Large intestine (tissue), 12 donors: ENCODE results near the gene IPO4. TPM values are rescaled to one million over a fixed set of nuclear protein-coding genes. Genes with fewer than 3 reads are reported as not detected.

Experiments used
- DNase-seq, 2 donors: peaks; one replicate each; pipeline versions ENCODE4 v3.0.0 to v3.0.0-alpha.2; 2013
- H3K27ac ChIP-seq: one replicate; pipeline ENCODE4 v1.5.1; 2013; ENCODE audit warnings: low read length
- H3K27me3 ChIP-seq: 2 replicates; pipeline ENCODE4 v1.6.1; 2013; ENCODE audit warnings: low read length; ENCODE audit not compliant: control insufficient read depth, insufficient read depth
- H3K36me3 ChIP-seq: 2 replicates; pipeline ENCODE4 v1.6.1; 2013; ENCODE audit warnings: low read length; ENCODE audit not compliant: control insufficient read depth, insufficient read depth
- H3K4me1 ChIP-seq: one replicate; pipeline ENCODE4 v1.6.1; 2013; ENCODE audit warnings: low read length; ENCODE audit not compliant: control insufficient read depth, insufficient read depth
- H3K4me3 ChIP-seq: one replicate; pipeline ENCODE4 v1.5.1; 2013; ENCODE audit warnings: low read length
- H3K9me3 ChIP-seq: one replicate; pipeline ENCODE4 v1.6.1; 2013; ENCODE audit warnings: mild to moderate bottlenecking, low read depth, low read length, moderate library complexity; ENCODE audit not compliant: control insufficient read depth
- WGBS: methylation state at CpG from one replicate; pipeline ENCODE4 v1.1.5; 2013; ENCODE audit warnings: low lambda C conversion rate; ENCODE audit not compliant: insufficient coverage; 5-methylcytosine and 5-hydroxymethylcytosine counted together
- long read RNA-seq, 11 donors: transcript quantifications; one replicate each; lab custom pipeline, GENCODE V29; 2026
- polyA plus RNA-seq: library from polyadenylated mRNA; unstranded; fragments of 120-200 nt; gene quantifications from one replicate; pipeline ENCODE4 v1.2.1, GENCODE V29; 2013

IPO4 gene
- 22.5 TPM for polyA plus RNA-seq
- long read RNA-seq, donor 1, partial matches to known transcripts, result 0 of 2 reads
- long read RNA-seq, donor 1, other reads (novel, unspliced or antisense), result 0 of 2 reads
- long read RNA-seq, donor 2, partial matches to known transcripts, result 0 of 5 reads
- long read RNA-seq, donor 2, other reads (novel, unspliced or antisense), result 0 of 5 reads
- long read RNA-seq, donor 3, result 0 reads
- long read RNA-seq, donor 4, result 0 reads
- long read RNA-seq, donor 5, partial matches to known transcripts, result 20 of 29 reads
- long read RNA-seq, donor 5, other reads (novel, unspliced or antisense), result 6 of 29 reads
- long read RNA-seq, donor 6, partial matches to known transcripts, result 185 of 210 reads
- long read RNA-seq, donor 6, other reads (novel, unspliced or antisense), result 23 of 210 reads
- long read RNA-seq, donor 7, partial matches to known transcripts, result 0 of 2 reads
- long read RNA-seq, donor 7, other reads (novel, unspliced or antisense), result 0 of 2 reads
- long read RNA-seq, donor 8, transcript IPO4-201 (30 exons, 3,646 nt), result major isoform, 5 of 7 reads
- long read RNA-seq, donor 8, partial matches to known transcripts, result 0 of 7 reads
- long read RNA-seq, donor 8, other reads (novel, unspliced or antisense), result 0 of 7 reads
- long read RNA-seq, donor 9, partial matches to known transcripts, result 72 of 95 reads
- long read RNA-seq, donor 9, other reads (novel, unspliced or antisense), result 22 of 95 reads
- long read RNA-seq, donor 10, partial matches to known transcripts, result 0 of 2 reads
- long read RNA-seq, donor 10, other reads (novel, unspliced or antisense), result 0 of 2 reads
- long read RNA-seq, donor 11, partial matches to known transcripts, result 95 of 109 reads
- long read RNA-seq, donor 11, other reads (novel, unspliced or antisense), result 14 of 109 reads

GRCh38 chr14:24188251-24189058 is at the start of gene IPO4:
IPO4 (minus strand) TSS chr14:24188816; CDS start chr14:24188787, 29 bp downstream.
- Histone ChIP-seq H3K27me3 (no peaks in the 10 kb centered on the region), H3K4me3 (peak within 1 kb of the TSS; percentile 83), H3K4me1 (peaks cover 9% of the 10 kb centered on the region), H3K9me3 (peaks cover 3% of the 10 kb centered on the region), H3K27ac (peak within 1 kb of the TSS; percentile 76), H3K36me3 (peaks cover 69% of the 10 kb centered on the region)
- WGBS, result no CpG with 5 or more reads among the region's 65 CpGs
- DNase-seq, result peak; percentile 96

- Histone ChIP-seq H3K4me1 (peaks cover 21% of the 10 kb centered on the region), H3K27ac (no peak overlapping the region)
- 100% methylated on average over 1 of the region's 5 CpGs for WGBS
Observed at GRCh38 chr14:24238123-24238522, 49.5 kb upstream of the IPO4 start.

GRCh38 chr14:24237463-24237955 is 48.9 kb upstream of the IPO4 start:
- no peak overlapping the region for H3K4me3 ChIP-seq
- WGBS, result no CpG with 5 or more reads among the region's 2 CpGs
- peaks cover 21% of the 10 kb centered on the region for H3K4me1 ChIP-seq
- no peak for DNase-seq
- H3K9me3 ChIP-seq, result no peaks in the 10 kb centered on the region
- H3K27me3 ChIP-seq, result no peaks in the 10 kb centered on the region
- H3K27ac ChIP-seq, result no peak overlapping the region
- H3K36me3 ChIP-seq, result peaks cover 61% of the 10 kb centered on the region

More at GRCh38 chr14:24238123-24238522, 49.5 kb upstream of the IPO4 start:
- DNase-seq, result no peak
- peaks cover 61% of the 10 kb centered on the region for H3K36me3 ChIP-seq
- H3K9me3 ChIP-seq, result no peaks in the 10 kb centered on the region
- no peak overlapping the region for H3K4me3 ChIP-seq
- H3K27me3 ChIP-seq, result no peaks in the 10 kb centered on the region

GRCh38 chr14:24236689-24237462 is 48.3 kb upstream of the IPO4 start:
- DNase-seq, result no peak
- Histone ChIP-seq H3K27ac (no peak overlapping the region), H3K36me3 (peaks cover 61% of the 10 kb centered on the region), H3K9me3 (no peaks in the 10 kb centered on the region), H3K4me1 (peaks cover 21% of the 10 kb centered on the region), H3K4me3 (no peak overlapping the region), H3K27me3 (no peaks in the 10 kb centered on the region)
- no CpG with 5 or more reads among the region's 6 CpGs for WGBS

GRCh38 chr14:24235804-24236688 is 47.4 kb upstream of the IPO4 start:
- no peak overlapping the region for H3K27ac ChIP-seq
- H3K36me3 ChIP-seq, result peaks cover 59% of the 10 kb centered on the region
- DNase-seq, result no peak
- 93% methylated on average over 3 of the region's 5 CpGs for whole genome bisulfite sequencing
- H3K9me3 ChIP-seq, result no peaks in the 10 kb centered on the region
- no peak overlapping the region for H3K4me3 ChIP-seq
- H3K27me3 ChIP-seq, result no peaks in the 10 kb centered on the region
- peaks cover 18% of the 10 kb centered on the region for H3K4me1 ChIP-seq

GRCh38 chr14:24234095-24235005 is 45.7 kb upstream of the IPO4 start:
- Histone ChIP-seq H3K36me3 (peaks cover 42% of the 10 kb centered on the region), H3K4me3 (no peak overlapping the region), H3K27ac (no peak overlapping the region), H3K9me3 (no peaks in the 10 kb centered on the region), H3K27me3 (no peaks in the 10 kb centered on the region), H3K4me1 (peaks cover 12% of the 10 kb centered on the region)
- no CpG with 5 or more reads among the region's 3 CpGs for WGBS
- DNase-seq, result no peak

GRCh38 chr14:24233538-24233866 is 44.9 kb upstream of the IPO4 start:
- H3K4me1 ChIP-seq, result peaks cover 12% of the 10 kb centered on the region
- DNase-seq, result no peak
- H3K27ac ChIP-seq, result peak overlapping the region; percentile 75
- 57% methylated on average over 1 of the region's 2 CpGs for WGBS
- H3K9me3 ChIP-seq, result no peaks in the 10 kb centered on the region
- H3K36me3 ChIP-seq, result peaks cover 35% of the 10 kb centered on the region
- H3K27me3 ChIP-seq, result no peaks in the 10 kb centered on the region
- peak overlapping the region; percentile 62 for H3K4me3 ChIP-seq

GRCh38 chr14:24232645-24233537 is 44.3 kb upstream of the IPO4 start, which contains the start of gene GMPR2:
GMPR2 (plus strand) TSS chr14:24232929; CDS start chr14:24233254, 325 bp downstream.
- Histone ChIP-seq H3K27me3 (no peaks in the 10 kb centered on the region), H3K36me3 (peaks cover 33% of the 10 kb centered on the region), H3K4me3 (peak within 1 kb of the TSS; percentile 62), H3K27ac (peak within 1 kb of the TSS; percentile 75), H3K4me1 (peaks cover 12% of the 10 kb centered on the region), H3K9me3 (no peaks in the 10 kb centered on the region)
- DNase-seq, result no peak
- 0% methylated on average over 1 of the region's 38 CpGs for WGBS
